Suprapubic skin (tissue), 4 donors: ENCODE measurements around the gene ARHGAP27. TPM values are rescaled to one million over a fixed set of nuclear protein-coding genes. Genes with fewer than 3 reads are reported as not detected.
"Not testable (repeated sequence)": the region's sequence is repeated elsewhere in the genome, so short reads cannot be mapped to it uniquely, and the experiment has no call there.

Experiments used
- DNase-seq, 2 donors: peaks; one replicate each; pipeline ENCODE4 v3.0.0-alpha.2; 2019; ENCODE audit warnings: low spot score in 2 of 2
- H3K27ac ChIP-seq: fragments of 200-600 bp; sonication (generic); one replicate; pipeline ENCODE4 v1.5.1; 2019
- H3K27me3 ChIP-seq: fragments of 200-600 bp; sonication (generic); one replicate; pipeline ENCODE4 v1.5.1; 2019
- H3K36me3 ChIP-seq: fragments of 200-600 bp; sonication (generic); one replicate; pipeline ENCODE4 v1.5.1; 2019
- H3K4me1 ChIP-seq: fragments of 200-600 bp; sonication (generic); one replicate; pipeline ENCODE4 v1.5.1; 2019
- H3K4me3 ChIP-seq: fragments of 200-600 bp; sonication (generic); one replicate; pipeline ENCODE4 v1.5.1; 2019; ENCODE audit warnings: mild to moderate bottlenecking
- H3K9me3 ChIP-seq: fragments of 200-600 bp; sonication (generic); one replicate; pipeline ENCODE4 v1.5.1; 2019
- EP300 ChIP-seq: sonication (generic); formaldehyde crosslinking; IDR thresholded peaks from one replicate; pipeline ENCODE4 v1.6.1; 2017; ENCODE audit warnings: antibody characterized with exemption
- POLR2A ChIP-seq, 2 donors: fragments of 450-650 bp; IDR thresholded peaks; one replicate each; pipeline ENCODE4 v1.6.1; 2017; ENCODE audit warnings: antibody characterized with exemption in 2 of 2, mild to moderate bottlenecking in 2 of 2, moderate library complexity in 2 of 2
- POLR2AphosphoS5 ChIP-seq, 3 donors: sonication (generic); formaldehyde crosslinking; IDR thresholded peaks; one replicate each; pipeline ENCODE4 v1.6.1; 2017; ENCODE audit warnings: antibody characterized with exemption in 3 of 3
- WGBS: methylation state at CpG from one replicate; pipeline ENCODE4 v1.1.5; 2018; 5-methylcytosine and 5-hydroxymethylcytosine counted together
- total RNA-seq, 4 donors: library from RNA; depleted of rRNA; stranded (reverse); fragments of >200 nt; gene quantifications; one replicate each; pipeline ENCODE4 v1.1.0, GENCODE V29; 2016
- TF ChIP-seq, protein P1 (sequence below), 2 donors: fragments of 200-600 bp in 1 of 2; fragments of 450-650 bp in 1 of 2; sonication (generic) in 1 of 2; IDR thresholded peaks; one replicate each; pipeline ENCODE4 v1.5.1; 2016 to 2019; ENCODE audit warnings: antibody characterized with exemption in 2 of 2, mild to moderate bottlenecking in 1 of 2, moderate library complexity in 1 of 2

Gene ARHGAP27
- total RNA-seq, 4 donors from 2014 or later: 54.4 to 93.6 (median 71.3) TPM

DNA sequence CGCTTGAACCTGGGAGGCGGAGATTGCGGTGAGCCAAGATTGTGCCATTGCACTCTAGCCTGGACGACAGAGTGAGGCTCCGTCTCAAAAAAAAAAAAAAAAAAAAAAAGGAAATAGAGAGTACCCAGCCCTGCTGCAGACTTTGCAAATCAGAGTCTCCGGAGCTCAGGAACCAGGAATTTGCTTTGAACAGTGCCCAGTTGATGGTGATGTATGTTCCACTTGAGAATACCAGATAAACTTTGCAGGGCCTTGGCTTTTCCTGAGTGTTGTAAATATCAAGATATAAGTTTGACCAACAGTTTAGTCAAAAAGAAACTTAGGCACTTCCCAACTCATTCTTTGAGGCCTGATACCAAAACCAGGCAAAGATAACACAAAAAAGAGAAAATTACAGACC is 85.2 kb downstream of the ARHGAP27 start:
- no peaks in the 10 kb centered on the region for H3K27me3 ChIP-seq
- DNase-seq: no peak
- no peak overlapping the region for H3K4me3 ChIP-seq
- no peaks in the 10 kb centered on the region for H3K36me3 ChIP-seq
- H3K27ac ChIP-seq: no peak overlapping the region
- H3K4me1 ChIP-seq: peaks cover 23% of the 10 kb centered on the region
- 77% methylated on average over 6 of the region's 6 CpGs for WGBS
- no peaks in the 10 kb centered on the region for H3K9me3 ChIP-seq
- TF ChIP-seq, protein P1, sequence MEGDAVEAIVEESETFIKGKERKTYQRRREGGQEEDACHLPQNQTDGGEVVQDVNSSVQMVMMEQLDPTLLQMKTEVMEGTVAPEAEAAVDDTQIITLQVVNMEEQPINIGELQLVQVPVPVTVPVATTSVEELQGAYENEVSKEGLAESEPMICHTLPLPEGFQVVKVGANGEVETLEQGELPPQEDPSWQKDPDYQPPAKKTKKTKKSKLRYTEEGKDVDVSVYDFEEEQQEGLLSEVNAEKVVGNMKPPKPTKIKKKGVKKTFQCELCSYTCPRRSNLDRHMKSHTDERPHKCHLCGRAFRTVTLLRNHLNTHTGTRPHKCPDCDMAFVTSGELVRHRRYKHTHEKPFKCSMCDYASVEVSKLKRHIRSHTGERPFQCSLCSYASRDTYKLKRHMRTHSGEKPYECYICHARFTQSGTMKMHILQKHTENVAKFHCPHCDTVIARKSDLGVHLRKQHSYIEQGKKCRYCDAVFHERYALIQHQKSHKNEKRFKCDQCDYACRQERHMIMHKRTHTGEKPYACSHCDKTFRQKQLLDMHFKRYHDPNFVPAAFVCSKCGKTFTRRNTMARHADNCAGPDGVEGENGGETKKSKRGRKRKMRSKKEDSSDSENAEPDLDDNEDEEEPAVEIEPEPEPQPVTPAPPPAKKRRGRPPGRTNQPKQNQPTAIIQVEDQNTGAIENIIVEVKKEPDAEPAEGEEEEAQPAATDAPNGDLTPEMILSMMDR (IDR thresholded peaks at IDR 0.05): no peak
- no peak for TF ChIP-seq POLR2A (IDR thresholded peaks at IDR 0.05)
- TF ChIP-seq POLR2AphosphoS5 (IDR thresholded peaks at IDR 0.05): no peak
- no peak for TF ChIP-seq EP300

DNA sequence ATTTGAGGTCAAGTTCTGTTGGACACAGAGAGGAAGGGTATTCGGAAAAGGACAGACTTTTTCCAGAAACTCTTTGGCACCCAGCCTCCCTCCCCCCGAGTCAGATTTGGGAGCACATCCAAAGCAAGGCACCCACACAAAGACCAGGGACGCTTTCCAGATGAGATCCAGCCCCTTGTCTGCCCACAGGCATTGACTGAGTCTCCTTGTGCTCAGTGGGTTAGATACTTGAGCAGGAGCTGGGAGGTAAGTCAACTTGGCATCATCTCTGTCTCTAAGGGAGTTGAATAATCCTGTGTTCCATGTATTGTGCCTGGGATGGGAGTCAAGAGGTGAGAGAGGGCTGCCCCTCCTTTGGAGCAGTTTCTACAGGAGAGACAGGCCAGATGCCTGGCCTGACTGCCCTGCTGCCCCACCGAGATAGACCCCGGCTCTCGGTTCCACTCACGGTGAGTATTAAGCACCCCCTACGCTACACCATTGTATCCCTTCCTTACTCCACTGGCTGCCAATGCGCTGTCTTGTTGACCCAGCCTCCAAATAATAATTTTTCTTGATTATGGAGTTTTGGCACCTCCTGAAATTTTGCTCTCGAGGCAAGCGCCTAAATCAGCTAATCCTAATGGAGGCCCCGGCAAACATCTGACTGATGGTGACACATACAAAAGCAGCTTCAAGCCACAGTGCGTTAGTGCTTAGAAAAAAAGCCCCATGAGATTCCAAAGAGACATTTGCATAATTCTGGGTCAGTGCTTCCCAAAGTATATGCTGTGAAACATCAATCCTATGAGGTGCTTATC is 86.3 kb downstream of the ARHGAP27 start:
- TF ChIP-seq POLR2AphosphoS5 (IDR thresholded peaks at IDR 0.05) (no peak), EP300 (no peak), POLR2A (IDR thresholded peaks at IDR 0.05) (no peak)
- TF ChIP-seq, protein P1 (IDR thresholded peaks at IDR 0.05): no peak
- no peak overlapping the region for H3K4me3 ChIP-seq
- 68% methylated on average over 13 of the region's 13 CpGs for WGBS
- H3K9me3 ChIP-seq: no peaks in the 10 kb centered on the region
- H3K36me3 ChIP-seq: no peaks in the 10 kb centered on the region
- H3K27ac ChIP-seq: peak overlapping the region; percentile 57
- peaks cover 29% of the 10 kb centered on the region for H3K4me1 ChIP-seq
- peak; percentile 58 to 74 for DNase-seq
- H3K27me3 ChIP-seq: no peaks in the 10 kb centered on the region

DNA sequence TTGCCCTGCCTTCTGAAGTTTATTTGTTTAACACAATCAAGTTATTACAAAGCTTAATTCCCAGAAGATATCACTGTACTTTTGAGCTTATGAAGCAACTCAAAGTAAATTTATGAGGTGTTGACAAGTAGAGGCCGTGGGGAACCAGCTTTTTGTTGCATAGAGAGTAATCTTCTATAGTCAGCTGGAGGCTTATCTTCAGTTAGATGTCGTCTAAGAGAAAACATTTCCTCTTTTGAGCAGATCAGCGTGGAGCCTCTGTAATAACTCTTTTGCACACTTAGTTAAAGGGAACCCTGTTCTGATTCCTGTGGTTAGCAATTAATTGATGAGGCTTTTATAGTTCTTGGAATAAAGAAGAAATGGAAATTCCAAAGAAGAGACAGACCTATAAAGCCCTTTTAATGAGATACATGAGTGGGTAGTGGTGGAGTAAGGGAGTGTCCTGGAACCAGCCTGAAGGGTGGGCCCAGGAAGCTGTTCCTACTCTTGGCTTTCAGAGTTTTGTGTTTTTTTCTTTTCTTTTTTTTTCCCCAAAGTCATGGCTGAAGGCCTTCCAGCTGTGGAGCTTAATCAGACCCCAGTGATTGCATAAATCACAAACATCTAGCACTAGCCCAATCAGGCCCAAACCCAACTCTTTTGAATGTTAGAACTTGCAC is 87.0 kb downstream of the ARHGAP27 start:
- Histone ChIP-seq H3K4me1 (peaks cover 33% of the 10 kb centered on the region), H3K4me3 (no peak overlapping the region), H3K27ac (peak overlapping the region; percentile 57), H3K9me3 (no peaks in the 10 kb centered on the region), H3K27me3 (no peaks in the 10 kb centered on the region), H3K36me3 (no peaks in the 10 kb centered on the region)
- peak in 2 of 3 donors; percentile 8 to 71 for TF ChIP-seq POLR2AphosphoS5 (IDR thresholded peaks at IDR 0.05)
- TF ChIP-seq, protein P1 (IDR thresholded peaks at IDR 0.05): no peak
- peak; percentile 46 to 73 for DNase-seq
- 18% methylated on average over 3 of the region's 3 CpGs for WGBS

DNA sequence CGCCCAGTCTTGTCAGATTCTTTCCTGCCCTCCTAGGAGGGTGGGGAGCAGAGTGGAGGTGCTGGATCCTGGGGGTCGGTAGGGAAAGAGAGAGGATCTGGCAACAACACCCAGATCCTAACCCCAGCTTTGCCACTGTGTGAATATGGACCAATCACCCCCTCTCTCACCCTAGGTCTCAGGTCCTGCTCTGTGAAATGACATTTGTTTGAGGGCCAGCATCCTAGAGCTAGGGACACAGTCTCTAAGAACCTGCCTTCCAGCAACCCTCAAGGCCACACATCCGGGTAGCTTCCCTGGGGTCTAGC is 87.5 kb downstream of the ARHGAP27 start:
- peak in 1 of 2 donors; percentile 68 for DNase-seq
- WGBS: 62% methylated on average over 3 of the region's 3 CpGs
- Histone ChIP-seq H3K27ac (peak overlapping the region; percentile 57), H3K4me1 (peaks cover 33% of the 10 kb centered on the region), H3K36me3 (no peaks in the 10 kb centered on the region), H3K9me3 (no peaks in the 10 kb centered on the region), H3K4me3 (no peak overlapping the region), H3K27me3 (no peaks in the 10 kb centered on the region)
- TF ChIP-seq POLR2AphosphoS5 (IDR thresholded peaks at IDR 0.05) (no peak), EP300 (no peak), POLR2A (IDR thresholded peaks at IDR 0.05) (no peak)
- TF ChIP-seq, protein P1 (IDR thresholded peaks at IDR 0.05): no peak

DNA sequence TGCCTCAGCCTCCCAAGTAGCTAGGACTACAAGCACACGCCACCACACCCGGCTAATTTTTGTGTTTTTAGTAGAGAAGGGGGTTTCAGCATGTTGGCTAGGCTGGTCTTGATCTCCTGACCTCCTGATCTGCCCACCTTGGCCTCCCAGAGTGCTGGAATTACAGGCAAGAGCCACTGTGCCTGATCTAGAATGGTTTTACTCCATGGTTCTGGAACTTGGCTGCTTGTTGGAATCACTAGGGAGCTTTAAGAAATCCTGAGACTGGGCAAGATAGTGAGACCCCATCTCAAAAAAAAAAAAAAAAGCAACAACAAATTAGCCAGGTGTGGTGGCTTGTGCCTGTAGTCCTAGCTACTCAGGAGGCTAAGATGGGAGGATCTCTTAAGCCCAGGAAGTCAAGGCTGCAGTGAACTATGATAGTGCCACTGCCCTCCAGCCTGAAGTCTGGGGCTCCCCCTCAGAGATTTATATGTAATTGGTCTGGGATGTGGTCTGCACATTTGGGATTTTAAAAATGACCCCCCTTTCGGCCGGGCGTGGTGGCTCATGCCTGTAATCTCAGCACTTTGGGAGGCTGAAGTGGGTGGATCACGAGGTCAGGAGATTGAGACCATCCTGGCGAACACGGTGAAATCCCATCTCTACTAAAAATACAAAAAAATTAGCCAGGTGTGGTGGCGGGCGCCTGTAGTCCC is 88.6 kb downstream of the ARHGAP27 start:
- H3K4me1 ChIP-seq: peaks cover 35% of the 10 kb centered on the region
- not testable (repeated sequence) for H3K4me3 ChIP-seq, H3K27me3 ChIP-seq, H3K9me3 ChIP-seq, H3K27ac ChIP-seq, H3K36me3 ChIP-seq
- DNase-seq: peak; percentile 27 to 29
- 95% methylated on average over 10 of the region's 10 CpGs for WGBS

Other genes starting within 250 kb of the ARHGAP27 start
- gene FMNL1, start 211.0 kb downstream of the ARHGAP27 start, total RNA-seq: 10 to 100 TPM in 1 of 4 donors, 1 to 10 TPM in 3; 5.9 to 14.6 (median 8.0) TPM
- not detected for gene SPATA32, start 170.8 kb downstream of the ARHGAP27 start, total RNA-seq
- 10 to 100 TPM in 3 of 4 donors, 1 to 10 TPM in 1; 9.6 to 14.4 (median 11.9) TPM for gene MAP3K14, start 115.8 kb downstream of the ARHGAP27 start, total RNA-seq
- gene PLEKHM1, start 57.9 kb upstream of the ARHGAP27 start, total RNA-seq: 100 to 1,000 TPM in 2 of 4 donors, 10 to 100 TPM in 2; 60.4 to 124 (median 94.1) TPM